B cell (primary cell): ENCODE measurements around the gene SLC24A4. TPM values are rescaled to one million over a fixed set of nuclear protein-coding genes. Genes with fewer than 3 reads are reported as not detected.

Source experiments
- ATAC-seq: fragments of 200-7000 bp; cut with Tn5 transposase; one replicate; pipeline ENCODE4 v1.10.0; 2021; ENCODE audit warnings: low read depth, mild to moderate bottlenecking, moderate number of reproducible peaks, moderate library complexity
- CTCF ChIA-PET: fragments of 350-600 bp; sonication (Branson Sonifier 250); formaldehyde crosslinking; loops from one replicate; lab custom pipeline; 2021; ENCODE audit warnings: antibody characterized with exemption, inconsistent platforms; lab: Charles Lee
- POLR2A ChIA-PET: fragments of 350-600 bp; sonication (Branson Sonifier 250); formaldehyde crosslinking; loops from one replicate; lab custom pipeline; 2021; ENCODE audit warnings: antibody characterized with exemption; lab: Charles Lee
- DNase-seq: peaks from one replicate; pipeline ENCODE4 v3.0.0; 2013
- H2AFZ ChIP-seq: 2 replicates; pipeline ENCODE4 v1.6.1; 2012; ENCODE audit warnings: mild to moderate bottlenecking, low read depth, low read length; ENCODE audit not compliant: insufficient read depth, poor library complexity, severe bottlenecking
- H3K27ac ChIP-seq, 2 donors: 1 replicate in 1 of 2; 2 replicates in 1 of 2; pipeline ENCODE4 v1.5.1; 2012 to 2013; ENCODE audit warnings: low read length in 2 of 2, mild to moderate bottlenecking in 2 of 2, moderate library complexity in 1 of 2
- H3K27me3 ChIP-seq, 4 experiments: fragments of 200-600 bp in 1 of 4; sonication (generic) in 1 of 4; replicated peaks in 1 of 4; 1 replicate in 2 of 4; 2 replicates in 2 of 4; pipeline versions ENCODE4 v1.6.1 to v1.7.0; 2013 to 2016; ENCODE audit warnings: low read length in 3 of 4, mild to moderate bottlenecking in 2 of 4, mixed read lengths in 1 of 4, moderate library complexity in 1 of 4; ENCODE audit not compliant: insufficient read depth in 4 of 4, control insufficient read depth in 3 of 4; ENCODE audit errors: control extremely low read depth in 1 of 4
- H3K36me3 ChIP-seq, 2 experiments: replicated peaks in 1 of 2; 1 replicate in 1 of 2; 2 replicates in 1 of 2; pipeline versions ENCODE4 v1.6.1 to v1.7.1; 2013; ENCODE audit warnings: low read length in 1 of 2; ENCODE audit not compliant: insufficient read depth in 2 of 2, control insufficient read depth in 1 of 2; ENCODE audit errors: control extremely low read depth in 1 of 2, extremely low read depth in 1 of 2
- H3K4me1 ChIP-seq, 2 donors: fragments of 200-600 bp in 1 of 2; sonication (generic) in 1 of 2; 1 replicate in 1 of 2; 2 replicates in 1 of 2; pipeline versions ENCODE4 v1.5.1 to v1.6.1; 2013 to 2017; ENCODE audit warnings: low read length in 2 of 2; ENCODE audit not compliant: control insufficient read depth in 2 of 2, insufficient read depth in 2 of 2
- H3K4me2 ChIP-seq: replicated peaks from 2 replicates; pipeline ENCODE3; 2012; ENCODE audit warnings: mild to moderate bottlenecking, low read depth, low read length; ENCODE audit not compliant: poor library complexity, severe bottlenecking
- H3K4me3 ChIP-seq, 5 experiments: fragments of 200-600 bp in 1 of 5; sonication (generic) in 1 of 5; 1 replicate in 3 of 5; 2 replicates in 2 of 5; pipeline versions ENCODE4 v1.5.1 to v1.7.0; 2011 to 2016; ENCODE audit warnings: low read length in 4 of 5, mild to moderate bottlenecking in 4 of 5, low read depth in 2 of 5, control low read depth in 1 of 5, moderate library complexity in 1 of 5; ENCODE audit not compliant: insufficient read depth in 1 of 5; ENCODE audit errors: control extremely low read depth in 1 of 5, extremely low read depth in 1 of 5
- H3K79me2 ChIP-seq: fragments of 200-600 bp; sonication (generic); one replicate; pipeline ENCODE4 v1.6.0; 2016; ENCODE audit warnings: low read length; ENCODE audit not compliant: control insufficient read depth, insufficient read depth
- H3K9ac ChIP-seq: fragments of 200-600 bp; sonication (generic); 2 replicates; pipeline ENCODE4 v1.6.1; 2017; ENCODE audit warnings: mild to moderate bottlenecking, low read length, moderate library complexity
- H3K9me3 ChIP-seq, 3 donors: one replicate each; pipeline versions ENCODE4 v1.6.1 to v1.7.1; 2013; ENCODE audit warnings: low read length in 2 of 3; ENCODE audit not compliant: control insufficient read depth in 2 of 3, insufficient read depth in 1 of 3; ENCODE audit errors: control extremely low read depth in 1 of 3
- H4K20me1 ChIP-seq: 2 replicates; pipeline ENCODE4 v1.6.0; 2012; ENCODE audit warnings: mild to moderate bottlenecking, low read length; ENCODE audit not compliant: insufficient read depth, control insufficient read depth, poor library complexity, severe bottlenecking
- H3K27ac Mint-ChIP-seq: one replicate; pipeline ENCODE4 v1.8.0; 2021; ENCODE audit warnings: mixed read lengths
- H3K27me3 Mint-ChIP-seq: one replicate; pipeline ENCODE4 v1.8.0; 2021; ENCODE audit warnings: mixed read lengths
- H3K4me1 Mint-ChIP-seq: one replicate; pipeline ENCODE4 v1.8.0; 2021; ENCODE audit warnings: mixed read lengths
- H3K4me3 Mint-ChIP-seq: one replicate; pipeline ENCODE4 v1.8.0; 2021; ENCODE audit warnings: mixed read lengths
- H3K9me3 Mint-ChIP-seq: one replicate; pipeline ENCODE4 v1.8.0; 2022; ENCODE audit warnings: mixed read lengths; ENCODE audit not compliant: insufficient read depth
- CTCF ChIP-seq: fragments of 200-600 bp; IDR thresholded peaks from one replicate; pipeline ENCODE4 v1.8.0; 2022; ENCODE audit warnings: antibody characterized with exemption, mild to moderate bottlenecking
- EZH2 ChIP-seq: IDR thresholded peaks from 2 replicates; pipeline ENCODE4 v1.6.1; 2012; ENCODE audit warnings: borderline replicate concordance, low read depth, mild to moderate bottlenecking, moderate library complexity, low read length; ENCODE audit not compliant: insufficient read depth, poor library complexity, severe bottlenecking
- WGBS: methylation state at CpG from one replicate; pipeline ENCODE4 v1.1.5; 2013; ENCODE audit warnings: missing lambda C conversion rate; ENCODE audit not compliant: insufficient coverage; 5-methylcytosine and 5-hydroxymethylcytosine counted together
- intact Hi-C: fragments of 100-400 bp; cut with micrococcal nuclease; formaldehyde crosslinking; loops from one replicate; pipeline ENCODE4 v1.10.0; 2022
- polyA plus RNA-seq: library from polyadenylated mRNA; depleted of rRNA; stranded (reverse); fragments of >200 nt; gene quantifications from 2 replicates; pipeline ENCODE4 v1.2.3, GENCODE V29; 2012
- total RNA-seq, 2 donors: library from RNA; stranded (reverse); fragments of 120-200 nt in 1 of 2; gene quantifications; 1 replicate in 1 of 2; 2 replicates in 1 of 2; pipeline versions ENCODE4 v1.2.3 to v1.2.4, GENCODE V29; 2013 to 2022

SLC24A4 gene
- total and polyA plus RNA-seq, 2 donors (not counting 1 experiment from before 2014, with no cell fraction given): 0.19 TPM; not detected in 1

DNA sequence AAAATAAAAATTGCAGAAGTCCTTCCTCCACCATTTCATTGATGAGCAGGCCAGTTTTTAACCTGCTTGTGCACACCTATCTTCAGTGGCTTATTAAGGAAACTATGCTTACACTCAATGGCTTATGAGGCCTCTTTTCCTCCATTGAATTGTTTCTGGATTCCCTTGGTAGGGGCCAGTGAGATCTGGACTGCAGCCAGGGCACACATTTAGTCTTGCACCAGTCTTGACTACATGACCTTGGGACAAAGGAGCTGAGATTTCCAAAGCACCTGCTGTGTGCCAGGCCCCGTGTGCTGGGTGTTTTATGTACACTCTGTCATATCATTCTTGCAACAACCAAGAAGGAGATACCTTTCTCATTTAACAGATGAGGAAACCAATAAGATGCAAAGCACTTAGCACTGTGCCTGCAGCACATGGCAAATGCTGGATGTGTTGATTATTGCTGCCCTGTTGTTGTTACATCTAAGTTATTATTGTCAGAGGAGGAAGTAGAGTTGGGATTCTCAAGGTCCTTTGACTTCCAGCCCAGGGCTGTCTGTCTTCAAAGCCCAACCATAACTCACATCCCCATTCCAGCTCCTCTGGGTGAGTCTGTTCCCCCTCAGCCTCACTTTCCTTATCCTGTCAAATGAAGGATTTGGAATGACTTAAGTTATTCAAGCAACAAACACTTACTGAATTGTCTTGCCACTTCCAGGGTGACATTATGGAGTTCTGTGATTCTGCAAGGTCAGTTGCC is 159.0 kb downstream of the SLC24A4 start:
- Histone ChIP-seq H2AFZ (no peak overlapping the region), H3K4me2 (no peak overlapping the region), H3K27me3 (peaks cover 0 to 30% (median 5%) of the 10 kb centered on the region in 4 experiments), H3K9me3 (peaks cover 0 to 3% (median 0%) of the 10 kb centered on the region in 3 donors), H3K4me1 (no peaks in the 10 kb centered on the region), H3K79me2 (no peaks in the 10 kb centered on the region), H3K36me3 (no peaks in the 10 kb centered on the region), H3K9ac (no peak overlapping the region), H4K20me1 (no peaks in the 10 kb centered on the region), H3K4me3 (no peak overlapping the region), H3K27ac (no peak overlapping the region)
- TF ChIP-seq EZH2: no peak
- no peak for TF ChIP-seq CTCF
- POLR2A ChIA-PET: no interaction called here
- Mint-ChIP-seq H3K27ac (no peak overlapping the region), H3K4me1 (no peaks in the 10 kb centered on the region), H3K9me3 (peaks cover 3% of the 10 kb centered on the region), H3K4me3 (no peak overlapping the region), H3K27me3 (peaks cover 27% of the 10 kb centered on the region)
- ATAC-seq (no peak), DNase-seq (no peak)
- 100% methylated on average over 1 of the region's 1 CpG for WGBS
- CTCF ChIA-PET: no interaction called here
- intact Hi-C loops: no loop called here

DNA sequence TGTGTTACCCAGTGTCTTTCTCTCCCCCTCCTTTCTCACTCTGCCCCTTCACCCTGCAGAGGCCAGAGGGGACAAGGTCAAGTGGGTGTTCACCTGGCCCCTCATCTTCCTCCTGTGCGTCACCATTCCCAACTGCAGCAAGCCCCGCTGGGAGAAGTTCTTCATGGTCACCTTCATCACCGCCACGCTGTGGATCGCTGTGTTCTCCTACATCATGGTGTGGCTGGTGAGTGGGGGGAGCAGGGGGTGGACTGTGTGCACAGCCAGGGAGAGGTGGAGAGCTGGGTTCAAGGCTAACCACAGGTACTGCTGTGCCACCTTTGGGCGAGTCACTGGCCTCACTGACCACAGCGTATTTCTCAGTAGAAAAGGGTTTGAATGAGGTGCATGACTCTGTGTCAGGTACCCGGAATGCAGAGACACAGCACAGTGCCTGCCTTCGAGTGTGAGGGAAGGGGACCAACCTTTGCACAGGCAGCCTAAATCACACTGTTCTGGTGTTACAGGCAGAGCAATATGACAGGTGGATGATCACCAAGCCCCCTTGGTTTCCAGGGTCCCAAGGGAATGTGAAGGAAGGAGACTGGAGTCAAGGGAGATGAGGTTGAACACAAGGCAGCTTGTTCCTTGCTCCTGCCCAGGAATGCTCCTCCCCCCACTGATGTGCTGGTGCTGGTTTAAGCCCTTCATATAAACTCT is 159.8 kb downstream of the SLC24A4 start:
- Histone ChIP-seq H3K9me3 (peaks cover 0 to 3% (median 0%) of the 10 kb centered on the region in 3 donors), H3K27ac (no peak overlapping the region), H3K4me2 (no peak overlapping the region), H3K27me3 (peaks cover 0 to 31% (median 5%) of the 10 kb centered on the region in 4 experiments), H2AFZ (no peak overlapping the region), H3K9ac (no peak overlapping the region), H3K36me3 (no peaks in the 10 kb centered on the region), H3K4me1 (no peaks in the 10 kb centered on the region), H3K79me2 (no peaks in the 10 kb centered on the region), H3K4me3 (no peak overlapping the region), H4K20me1 (no peaks in the 10 kb centered on the region)
- DNase-seq: no peak
- Mint-ChIP-seq H3K4me3 (no peak overlapping the region), H3K9me3 (peaks cover 3% of the 10 kb centered on the region), H3K4me1 (no peaks in the 10 kb centered on the region), H3K27ac (no peak overlapping the region), H3K27me3 (peaks cover 32% of the 10 kb centered on the region)
- ATAC-seq: no peak
- TF ChIP-seq CTCF (no peak), EZH2 (no peak)
- intact Hi-C loops: no loop called here
- CTCF ChIA-PET: no interaction called here
- POLR2A ChIA-PET: no interaction called here
- WGBS: 87% methylated on average over 8 of the region's 9 CpGs
